Bronchial epithelial cell (primary cell): ENCODE data around the gene NACC2. TPM values are rescaled to one million over a fixed set of nuclear protein-coding genes. Genes with fewer than 3 reads are reported as not detected.

Experiments
- DNase-seq: peaks from one replicate; pipeline ENCODE4 v3.0.0-alpha.2; 2010; ENCODE audit warnings: low read depth
- FAIRE-seq: peaks from 2 replicates; lab custom pipeline; 2011; peaks lifted over from hg19 to GRCh38; lab: Jason Lieb, UNC
- H3K27me3 ChIP-seq: 2 replicates; pipeline ENCODE4 v1.5.1; 2011; ENCODE audit warnings: low read length; ENCODE audit not compliant: control insufficient read depth, insufficient read depth
- H3K36me3 ChIP-seq: 2 replicates; pipeline ENCODE4 v1.5.1; 2011; ENCODE audit warnings: low read length; ENCODE audit not compliant: control insufficient read depth, insufficient read depth
- H3K4me3 ChIP-seq: 2 replicates; pipeline ENCODE4 v1.5.1; 2011; ENCODE audit warnings: mild to moderate bottlenecking, low read depth, low read length, control low read depth
- total RNA-seq: library from RNA; depleted of rRNA; stranded (reverse); fragments of >200 nt; gene quantifications from 2 replicates; pipeline ENCODE4 v1.2.1, GENCODE V29; 2014
- TF ChIP-seq, protein P1 (sequence below): IDR thresholded peaks from 2 replicates; pipeline ENCODE4 v1.5.1; 2011; ENCODE audit warnings: mild to moderate bottlenecking, moderate library complexity, low read length, control low read depth, inconsistent platforms; ENCODE audit not compliant: insufficient read depth, severe bottlenecking

The NACC2 gene
- total RNA-seq, 1 donor from 2014 or later: 7.6 TPM

DNA sequence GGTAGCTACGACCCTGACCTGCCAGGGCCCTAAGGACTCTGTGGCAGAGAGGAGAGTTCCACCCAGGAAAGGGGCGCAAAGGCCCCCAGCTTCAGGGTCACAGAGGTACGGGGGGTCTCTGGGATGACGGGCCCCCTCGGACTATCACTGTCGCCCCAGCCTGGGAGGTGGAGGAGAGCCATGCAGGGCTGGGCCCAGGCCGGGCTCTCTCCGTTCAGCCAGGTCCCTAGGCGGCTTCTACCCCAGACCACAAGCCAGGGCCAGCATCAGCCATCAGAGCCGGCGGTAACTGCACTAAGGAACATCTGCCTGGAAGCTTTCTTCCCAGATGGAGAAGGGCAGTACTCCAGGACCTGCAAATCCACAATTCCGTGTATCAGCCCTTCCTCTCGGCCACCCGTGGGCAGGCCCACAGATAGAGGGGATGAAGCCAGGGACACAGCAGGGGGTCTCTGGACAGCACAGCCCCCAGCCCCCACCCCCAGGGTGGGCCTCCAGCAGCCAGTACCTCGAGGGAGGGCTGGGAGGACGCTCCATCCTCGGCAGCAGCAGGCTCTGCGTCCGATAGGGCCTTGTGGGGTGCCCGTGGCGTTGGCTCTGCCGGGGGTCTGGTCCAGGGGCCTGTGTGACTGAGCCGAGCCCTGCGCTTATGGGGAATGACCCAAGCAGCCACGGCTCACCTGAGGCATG lies 38.4 kb downstream of the NACC2 start:
- Histone ChIP-seq H3K36me3 (no peaks in the 10 kb centered on the region), H3K27me3 (no peaks in the 10 kb centered on the region), H3K4me3 (no peak overlapping the region)
- no peak for FAIRE-seq
- TF ChIP-seq, protein P1, sequence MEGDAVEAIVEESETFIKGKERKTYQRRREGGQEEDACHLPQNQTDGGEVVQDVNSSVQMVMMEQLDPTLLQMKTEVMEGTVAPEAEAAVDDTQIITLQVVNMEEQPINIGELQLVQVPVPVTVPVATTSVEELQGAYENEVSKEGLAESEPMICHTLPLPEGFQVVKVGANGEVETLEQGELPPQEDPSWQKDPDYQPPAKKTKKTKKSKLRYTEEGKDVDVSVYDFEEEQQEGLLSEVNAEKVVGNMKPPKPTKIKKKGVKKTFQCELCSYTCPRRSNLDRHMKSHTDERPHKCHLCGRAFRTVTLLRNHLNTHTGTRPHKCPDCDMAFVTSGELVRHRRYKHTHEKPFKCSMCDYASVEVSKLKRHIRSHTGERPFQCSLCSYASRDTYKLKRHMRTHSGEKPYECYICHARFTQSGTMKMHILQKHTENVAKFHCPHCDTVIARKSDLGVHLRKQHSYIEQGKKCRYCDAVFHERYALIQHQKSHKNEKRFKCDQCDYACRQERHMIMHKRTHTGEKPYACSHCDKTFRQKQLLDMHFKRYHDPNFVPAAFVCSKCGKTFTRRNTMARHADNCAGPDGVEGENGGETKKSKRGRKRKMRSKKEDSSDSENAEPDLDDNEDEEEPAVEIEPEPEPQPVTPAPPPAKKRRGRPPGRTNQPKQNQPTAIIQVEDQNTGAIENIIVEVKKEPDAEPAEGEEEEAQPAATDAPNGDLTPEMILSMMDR: no peak
- no peak for DNase-seq

DNA sequence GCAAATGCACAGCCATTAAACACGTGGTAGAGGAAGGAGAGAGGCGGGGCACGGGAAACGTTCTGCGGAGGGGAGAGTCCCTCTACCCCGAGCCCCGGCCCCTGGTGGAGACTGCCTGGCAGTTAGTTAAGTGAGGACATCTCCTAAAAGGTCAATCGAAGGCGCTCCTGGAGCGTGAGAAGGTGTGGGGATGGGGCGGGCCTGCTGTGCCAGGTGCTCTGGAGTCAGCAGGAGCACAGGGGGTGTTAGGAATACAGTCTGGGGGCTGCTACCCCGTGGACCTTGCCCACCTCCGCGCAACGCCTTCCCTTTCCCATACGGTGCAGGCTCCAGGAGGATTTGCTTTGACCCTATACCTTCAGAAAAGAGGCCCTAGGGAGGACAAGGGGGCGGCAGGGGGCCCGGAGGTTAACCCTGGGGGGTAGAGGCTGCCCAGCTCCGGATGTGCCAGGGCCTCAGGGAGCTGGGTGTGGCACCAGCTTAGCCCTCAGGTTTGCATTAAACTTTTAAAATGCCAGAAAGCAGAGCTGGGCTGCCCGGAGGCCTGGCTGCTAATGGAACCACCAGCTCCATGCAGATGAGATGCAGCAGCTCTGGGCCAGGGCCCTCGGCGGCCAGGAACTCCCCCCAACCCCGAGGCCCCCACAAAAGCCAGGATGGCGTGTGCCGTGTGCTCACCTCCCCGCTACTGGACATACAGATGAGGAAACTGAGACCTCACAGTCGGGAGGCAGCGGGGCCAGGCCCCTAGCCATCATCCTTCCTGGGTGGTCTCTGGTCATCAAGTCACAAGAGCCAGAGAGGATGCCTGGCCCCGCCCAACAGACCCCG lies 39.2 kb downstream of the NACC2 start:
- TF ChIP-seq, protein P1: no peak
- no peaks in the 10 kb centered on the region for H3K36me3 ChIP-seq
- FAIRE-seq: no peak
- no peak for DNase-seq
- H3K4me3 ChIP-seq: no peak overlapping the region
- no peaks in the 10 kb centered on the region for H3K27me3 ChIP-seq

DNA sequence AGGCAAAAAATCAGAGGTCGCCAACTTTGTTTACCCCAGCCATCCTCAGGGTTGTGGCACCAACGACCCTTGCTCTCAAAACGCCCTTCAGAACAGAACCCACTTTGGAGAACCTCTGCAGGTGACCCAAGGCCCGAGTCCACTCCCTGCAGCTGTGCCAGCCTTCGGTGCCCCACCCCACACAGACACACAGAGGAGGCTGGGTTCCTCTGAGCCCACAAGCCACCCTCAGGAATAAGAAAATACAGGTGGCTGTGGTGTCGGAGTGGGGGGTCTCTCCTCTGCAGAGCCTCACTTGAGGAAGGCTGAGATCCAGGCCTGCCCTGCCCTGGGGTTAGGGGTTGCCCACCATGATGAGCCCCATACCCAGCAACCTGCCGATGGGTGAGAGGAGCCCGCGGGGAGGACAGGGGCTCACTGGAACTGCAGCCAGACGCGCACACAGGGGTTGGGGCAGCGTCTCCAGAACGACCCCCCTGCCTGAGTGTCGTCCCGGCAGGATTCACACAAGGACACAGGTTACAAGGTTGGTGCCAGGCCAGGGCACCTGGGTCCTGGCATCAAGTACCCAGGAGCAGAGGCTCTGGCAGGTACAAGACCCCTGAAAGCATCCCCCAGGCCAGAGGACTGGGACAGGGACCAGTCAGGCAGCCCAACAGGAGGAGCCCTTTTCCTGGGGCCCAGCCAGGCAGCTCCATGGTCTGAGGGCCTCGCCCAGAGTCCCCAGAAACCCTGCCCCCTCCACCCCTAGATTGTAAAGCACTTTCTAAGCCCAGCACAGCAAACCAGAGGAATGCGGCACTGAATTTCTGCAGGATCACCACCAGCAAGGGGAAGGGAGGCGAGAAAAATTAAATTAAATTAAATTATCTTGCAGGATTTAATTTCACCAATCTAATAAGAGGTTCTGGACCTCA lies 40.0 kb downstream of the NACC2 start:
- H3K4me3 ChIP-seq: no peak overlapping the region
- no peak for FAIRE-seq
- no peaks in the 10 kb centered on the region for H3K27me3 ChIP-seq
- TF ChIP-seq, protein P1: no peak
- H3K36me3 ChIP-seq: peaks cover 3% of the 10 kb centered on the region
- DNase-seq: no peak

DNA sequence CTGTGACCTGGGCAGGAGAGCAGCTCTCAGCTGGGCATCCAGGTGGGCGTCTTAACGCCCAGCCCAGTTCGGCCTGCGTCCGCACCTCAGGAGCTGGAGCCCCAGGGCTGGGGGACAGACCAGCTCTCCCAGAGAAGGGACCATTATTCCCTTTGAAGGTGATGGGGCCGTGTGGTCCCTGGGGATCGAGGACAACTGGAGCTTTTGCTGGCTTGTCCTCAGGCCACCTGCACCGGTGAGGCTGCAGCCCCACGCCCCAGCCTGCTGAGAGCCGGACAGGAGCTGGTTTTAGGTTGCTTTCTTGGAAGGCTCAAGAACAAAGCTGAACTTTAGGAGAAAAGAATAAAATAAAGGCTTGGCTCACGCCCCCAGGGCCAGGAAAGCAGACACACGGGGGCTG lies 40.9 kb downstream of the NACC2 start:
- no peak for FAIRE-seq
- H3K36me3 ChIP-seq: peaks cover 9% of the 10 kb centered on the region
- H3K4me3 ChIP-seq: no peak overlapping the region
- no peaks in the 10 kb centered on the region for H3K27me3 ChIP-seq
- DNase-seq: no peak
- TF ChIP-seq, protein P1: no peak

DNA sequence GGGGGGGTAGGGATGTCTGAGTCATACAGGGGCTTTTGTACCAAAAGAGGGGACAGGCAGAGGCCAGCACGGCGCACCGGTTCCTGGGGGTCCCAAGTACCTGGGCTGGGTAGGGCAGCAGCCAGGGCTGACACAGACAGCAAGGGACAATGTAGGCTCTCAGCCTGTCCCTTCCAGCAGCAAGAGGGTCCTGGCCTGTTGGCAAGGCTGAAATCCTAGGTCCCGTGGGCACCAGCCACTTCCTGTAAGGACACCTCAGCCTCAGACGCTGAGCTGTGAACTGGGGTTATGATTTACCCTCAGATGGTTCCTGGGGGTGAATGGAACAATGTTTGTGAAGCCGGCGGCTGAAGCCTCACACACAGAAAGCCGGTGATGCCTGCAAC lies 41.3 kb downstream of the NACC2 start:
- no peak overlapping the region for H3K4me3 ChIP-seq
- DNase-seq (no peak), FAIRE-seq (no peak)
- TF ChIP-seq, protein P1: no peak
- no peaks in the 10 kb centered on the region for H3K27me3 ChIP-seq
- H3K36me3 ChIP-seq: peaks cover 12% of the 10 kb centered on the region
